H9 (cell line): ENCODE data around the gene SLC25A22. TPM values are rescaled to one million over a fixed set of nuclear protein-coding genes. Genes with fewer than 3 reads are reported as not detected.

Source experiments
- DNase-seq: peaks from one replicate; pipeline ENCODE4 v3.0.0-alpha.2; 2017
- H2AFZ ChIP-seq: one replicate; pipeline ENCODE4 v1.6.1; 2013; ENCODE audit warnings: mild to moderate bottlenecking, low read length, control low read depth, moderate library complexity
- H2AK5ac ChIP-seq: 2 replicates; pipeline ENCODE4 v1.6.1; 2013; ENCODE audit warnings: low read length, control low read depth, mixed read lengths; ENCODE audit not compliant: insufficient read length
- H2BK120ac ChIP-seq: one replicate; pipeline ENCODE4 v1.6.1; 2013; ENCODE audit warnings: low read depth, mild to moderate bottlenecking, low read length, control low read depth, inconsistent platforms; ENCODE audit not compliant: poor library complexity, severe bottlenecking
- H2BK12ac ChIP-seq: 2 replicates; pipeline ENCODE4 v1.6.1; 2013; ENCODE audit warnings: low read length, control low read depth, mixed read lengths, low read depth; ENCODE audit not compliant: insufficient read length
- H2BK15ac ChIP-seq: 2 replicates; pipeline ENCODE4 v1.6.1; 2013; ENCODE audit warnings: low read depth, low read length, control low read depth
- H2BK20ac ChIP-seq: one replicate; pipeline ENCODE4 v1.6.1; 2013; ENCODE audit warnings: low read depth, mild to moderate bottlenecking, low read length, control low read depth, inconsistent platforms; ENCODE audit not compliant: poor library complexity, severe bottlenecking
- H2BK5ac ChIP-seq: 2 replicates; pipeline ENCODE4 v1.6.1; 2013; ENCODE audit warnings: low read length, control low read depth, mixed read lengths; ENCODE audit not compliant: insufficient read length
- H3K14ac ChIP-seq: 2 replicates; pipeline ENCODE4 v1.6.1; 2013; ENCODE audit warnings: low read length, control low read depth; ENCODE audit not compliant: insufficient read depth
- H3K18ac ChIP-seq: 2 replicates; pipeline ENCODE4 v1.6.1; 2013; ENCODE audit warnings: low read depth, mild to moderate bottlenecking, mixed read lengths, low read length, control low read depth; ENCODE audit not compliant: insufficient read length
- H3K23ac ChIP-seq: 2 replicates; pipeline ENCODE4 v1.6.1; 2013; ENCODE audit warnings: low read length, control low read depth, mixed read lengths, low read depth; ENCODE audit not compliant: insufficient read length
- H3K23me2 ChIP-seq: 2 replicates; pipeline ENCODE4 v1.6.1; 2013; ENCODE audit warnings: low read depth, mild to moderate bottlenecking, mixed read lengths, low read length, control low read depth; ENCODE audit not compliant: insufficient read length, poor library complexity, severe bottlenecking
- H3K27ac ChIP-seq: 2 replicates; pipeline ENCODE4 v1.5.1; 2013; ENCODE audit warnings: low read length, control low read depth, mixed read lengths, low read depth; ENCODE audit not compliant: insufficient read length
- H3K27me3 ChIP-seq: 2 replicates; pipeline ENCODE4 v1.6.1; 2013; ENCODE audit warnings: low read length, control low read depth, inconsistent platforms; ENCODE audit not compliant: insufficient read depth
- H3K4ac ChIP-seq: 2 replicates; pipeline ENCODE4 v1.6.1; 2013; ENCODE audit warnings: low read depth, mild to moderate bottlenecking, control low read depth, inconsistent platforms, low read length, moderate library complexity
- H3K4me1 ChIP-seq: 2 replicates; pipeline ENCODE4 v1.6.1; 2013; ENCODE audit warnings: low read length, control low read depth, inconsistent platforms; ENCODE audit not compliant: insufficient read depth
- H3K4me2 ChIP-seq: 2 replicates; pipeline ENCODE4 v1.6.1; 2013; ENCODE audit warnings: low read length, control low read depth, mixed read lengths; ENCODE audit not compliant: insufficient read length, insufficient read depth
- H3K56ac ChIP-seq: 2 replicates; pipeline ENCODE4 v1.6.1; 2013; ENCODE audit warnings: low read depth, mild to moderate bottlenecking, mixed read lengths, low read length, control low read depth; ENCODE audit not compliant: insufficient read length
- H3K79me1 ChIP-seq: 2 replicates; pipeline ENCODE4 v1.6.1; 2013; ENCODE audit warnings: low read depth, mild to moderate bottlenecking, moderate library complexity, low read length, control low read depth, inconsistent platforms; ENCODE audit not compliant: insufficient read depth, poor library complexity, severe bottlenecking
- H3K79me2 ChIP-seq: 2 replicates; pipeline ENCODE4 v1.6.1; 2013; ENCODE audit warnings: low read length, control low read depth, inconsistent platforms; ENCODE audit not compliant: insufficient read depth
- H3K9ac ChIP-seq: 2 replicates; pipeline ENCODE4 v1.6.1; 2013; ENCODE audit warnings: low read length, control low read depth, mixed read lengths; ENCODE audit not compliant: insufficient read length; ENCODE audit errors: extremely low read depth
- H3K9me3 ChIP-seq: one replicate; pipeline ENCODE4 v1.6.1; 2013; ENCODE audit warnings: low read depth, low read length, inconsistent platforms; ENCODE audit not compliant: control insufficient read depth
- H3T11ph ChIP-seq: one replicate; pipeline ENCODE4 v1.6.1; 2013; ENCODE audit warnings: mild to moderate bottlenecking, low read length, control low read depth, inconsistent platforms
- H4K20me1 ChIP-seq: one replicate; pipeline ENCODE4 v1.6.1; 2013; ENCODE audit not compliant: control insufficient read depth, insufficient read length, insufficient read depth
- H4K5ac ChIP-seq: 2 replicates; pipeline ENCODE4 v1.6.1; 2013; ENCODE audit warnings: low read depth, mild to moderate bottlenecking, mixed read lengths, low read length, control low read depth; ENCODE audit not compliant: insufficient read length
- H4K8ac ChIP-seq: replicated peaks from 2 replicates; pipeline ENCODE4 v1.6.1; 2013; ENCODE audit warnings: low read length, control low read depth, mixed read lengths, low read depth; ENCODE audit not compliant: insufficient read length
- H4K91ac ChIP-seq: 2 replicates; pipeline ENCODE4 v1.6.1; 2013; ENCODE audit warnings: low read depth, mild to moderate bottlenecking, moderate library complexity, mixed read lengths, low read length, control low read depth; ENCODE audit not compliant: insufficient read length
- H3K27ac Mint-ChIP-seq, 3 experiments: 2 replicates in 2 of 3; 3 replicates in 1 of 3; pipeline ENCODE4 v1.8.0; 2020 to 2021; ENCODE audit warnings: mixed read lengths in 3 of 3, mild to moderate bottlenecking in 1 of 3, moderate library complexity in 1 of 3
- H3K27me3 Mint-ChIP-seq: 2 replicates; pipeline ENCODE4 v1.8.0; 2021; ENCODE audit warnings: low read depth, mild to moderate bottlenecking, moderate library complexity, mixed read lengths
- H3K36me3 Mint-ChIP-seq, 3 experiments: 2 replicates in 2 of 3; 3 replicates in 1 of 3; pipeline ENCODE4 v1.8.0; 2020 to 2021; ENCODE audit warnings: low read depth in 3 of 3, mixed read lengths in 3 of 3; ENCODE audit not compliant: insufficient read depth in 1 of 3
- H3K4me1 Mint-ChIP-seq, 2 experiments: 2 replicates each; pipeline ENCODE4 v1.8.0; 2020; ENCODE audit warnings: mixed read lengths in 2 of 2
- H3K4me3 Mint-ChIP-seq, 2 experiments: 2 replicates in 1 of 2; 3 replicates in 1 of 2; pipeline ENCODE4 v1.8.0; 2020 to 2021; ENCODE audit warnings: mild to moderate bottlenecking in 2 of 2, mixed read lengths in 2 of 2, moderate library complexity in 1 of 2
- H3K9me3 Mint-ChIP-seq, 2 experiments: 2 replicates in 1 of 2; 3 replicates in 1 of 2; pipeline ENCODE4 v1.8.0; 2020; ENCODE audit warnings: mild to moderate bottlenecking in 2 of 2, mixed read lengths in 2 of 2, moderate library complexity in 1 of 2
- WGBS: extraction: QIAGEN DNeasy Blood & Tissue Kit; methylation state at CpG from one replicate; pipeline ENCODE4 v1.1.7; 2013; ENCODE audit warnings: missing lambda C conversion rate, low lambda C conversion rate, mixed read lengths; ENCODE audit not compliant: insufficient read length; ENCODE audit errors: extremely low coverage; 5-methylcytosine and 5-hydroxymethylcytosine counted together
- total RNA-seq: library from RNA; stranded (reverse); gene quantifications from 2 replicates; pipeline ENCODE4 v1.2.1, GENCODE V29; 2021
- TF ChIP-seq, protein P1 (sequence below): fragments of 200-600 bp; sonication (generic); conservative IDR thresholded peaks from 3 replicates; pipeline ENCODE4 v1.8.0; 2021; ENCODE audit warnings: antibody characterized with exemption, mild to moderate bottlenecking

The SLC25A22 gene
- total RNA-seq, 1 experiment from 2014 or later, result 51.9 TPM

DNA sequence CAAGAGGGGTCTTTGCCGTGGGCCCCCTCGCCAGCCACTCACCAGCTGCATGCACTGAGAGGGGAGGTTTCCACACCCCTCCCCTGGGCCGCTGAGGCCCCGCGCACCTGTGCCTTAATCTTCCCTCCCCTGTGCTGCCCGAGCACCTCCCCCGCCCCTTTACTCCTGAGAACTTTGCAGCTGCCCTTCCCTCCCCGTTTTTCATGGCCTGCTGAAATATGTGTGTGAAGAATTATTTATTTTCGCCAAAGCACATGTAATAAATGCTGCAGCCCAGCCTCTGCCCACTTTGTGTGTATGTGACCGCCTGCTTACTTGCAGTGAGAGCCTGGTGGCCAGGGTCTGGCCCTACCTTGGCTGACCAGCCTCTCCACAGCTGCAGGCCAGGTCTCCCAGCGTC is 26.9 kb upstream of the SLC25A22 start:
- TF ChIP-seq, protein P1, sequence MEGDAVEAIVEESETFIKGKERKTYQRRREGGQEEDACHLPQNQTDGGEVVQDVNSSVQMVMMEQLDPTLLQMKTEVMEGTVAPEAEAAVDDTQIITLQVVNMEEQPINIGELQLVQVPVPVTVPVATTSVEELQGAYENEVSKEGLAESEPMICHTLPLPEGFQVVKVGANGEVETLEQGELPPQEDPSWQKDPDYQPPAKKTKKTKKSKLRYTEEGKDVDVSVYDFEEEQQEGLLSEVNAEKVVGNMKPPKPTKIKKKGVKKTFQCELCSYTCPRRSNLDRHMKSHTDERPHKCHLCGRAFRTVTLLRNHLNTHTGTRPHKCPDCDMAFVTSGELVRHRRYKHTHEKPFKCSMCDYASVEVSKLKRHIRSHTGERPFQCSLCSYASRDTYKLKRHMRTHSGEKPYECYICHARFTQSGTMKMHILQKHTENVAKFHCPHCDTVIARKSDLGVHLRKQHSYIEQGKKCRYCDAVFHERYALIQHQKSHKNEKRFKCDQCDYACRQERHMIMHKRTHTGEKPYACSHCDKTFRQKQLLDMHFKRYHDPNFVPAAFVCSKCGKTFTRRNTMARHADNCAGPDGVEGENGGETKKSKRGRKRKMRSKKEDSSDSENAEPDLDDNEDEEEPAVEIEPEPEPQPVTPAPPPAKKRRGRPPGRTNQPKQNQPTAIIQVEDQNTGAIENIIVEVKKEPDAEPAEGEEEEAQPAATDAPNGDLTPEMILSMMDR, result no peak
- Mint-ChIP-seq H3K9me3 (no peaks in the 10 kb centered on the region; a peak in 1 of 5 replicates), H3K36me3 (peaks cover 0 to 26% (median 13%) of the 10 kb centered on the region in 3 experiments), H3K4me1 (peaks cover 23 to 33% of the 10 kb centered on the region in 2 experiments), H3K27ac (no peak overlapping the region), H3K27me3 (peaks cover 18% of the 10 kb centered on the region), H3K4me3 (peak overlapping the region in 1 of 2 experiments; percentile 51; a peak in 2 of 5 replicates)
- no peak overlapping the region for H2BK5ac ChIP-seq
- H3K27me3 ChIP-seq, result no peaks in the 10 kb centered on the region; the same call in 1 of the 2 replicates
- no peak overlapping the region for H3K14ac ChIP-seq
- H3K4me2 ChIP-seq, result no peak overlapping the region
- DNase-seq, result no peak
- H4K8ac ChIP-seq, result no peak overlapping the region
- no peak overlapping the region for H2BK15ac ChIP-seq
- H3K56ac ChIP-seq, result no peak overlapping the region
- H4K91ac ChIP-seq, result no peak overlapping the region
- H3K23me2 ChIP-seq, result peaks cover 22% of the 10 kb centered on the region
- no peaks in the 10 kb centered on the region; the same call in 1 of the 2 replicates for H3K4me1 ChIP-seq
- no peak overlapping the region for H3K4ac ChIP-seq
- no CpG with 5 or more reads among the region's 11 CpGs for WGBS
- no peak overlapping the region for H3K27ac ChIP-seq
- no peak overlapping the region for H3K9ac ChIP-seq
- no peaks in the 10 kb centered on the region for H3K79me1 ChIP-seq
- no peak overlapping the region for H2BK120ac ChIP-seq
- H2BK12ac ChIP-seq, result no peak overlapping the region
- no peaks in the 10 kb centered on the region for H3K79me2 ChIP-seq
- no peak overlapping the region for H2BK20ac ChIP-seq
- no peaks in the 10 kb centered on the region for H3K9me3 ChIP-seq
- no peak overlapping the region for H2AFZ ChIP-seq
- H3K18ac ChIP-seq, result no peak overlapping the region
- H3T11ph ChIP-seq, result no peak overlapping the region
- no peaks in the 10 kb centered on the region for H4K20me1 ChIP-seq
- no peak overlapping the region for H3K23ac ChIP-seq
- no peak overlapping the region for H4K5ac ChIP-seq
- no peak overlapping the region for H2AK5ac ChIP-seq
